Chondrocyte (in vitro differentiated cells): ENCODE measurements around the gene SPDYE18. TPM values are rescaled to one million over a fixed set of nuclear protein-coding genes. Genes with fewer than 3 reads are reported as not detected.
"Not testable (repeated sequence)": the region's sequence is repeated elsewhere in the genome, so short reads cannot be mapped to it uniquely, and the experiment has no call there.

Experiments used
- DNase-seq: peaks from one replicate; pipeline ENCODE4 v3.0.0; 2021; ENCODE audit warnings: mixed read lengths, low spot score
- H3K27ac Mint-ChIP-seq: one replicate; pipeline ENCODE4 v1.8.0; 2021; ENCODE audit warnings: mild to moderate bottlenecking, moderate library complexity, mixed read lengths; ENCODE audit not compliant: unreplicated experiment
- H3K27me3 Mint-ChIP-seq: 2 replicates; pipeline ENCODE4 v1.8.0; 2021; ENCODE audit warnings: low read depth, mixed read lengths
- H3K36me3 Mint-ChIP-seq: 2 replicates; pipeline ENCODE4 v1.8.0; 2021; ENCODE audit warnings: low read depth, mixed read lengths
- H3K4me1 Mint-ChIP-seq: 2 replicates; pipeline ENCODE4 v1.8.0; 2021; ENCODE audit warnings: low read depth, mild to moderate bottlenecking, mixed read lengths
- H3K4me3 Mint-ChIP-seq: one replicate; pipeline ENCODE4 v1.8.0; 2021; ENCODE audit warnings: mild to moderate bottlenecking, moderate library complexity, mixed read lengths; ENCODE audit not compliant: unreplicated experiment
- H3K9me3 Mint-ChIP-seq: 2 replicates; pipeline ENCODE4 v1.8.0; 2021; ENCODE audit warnings: low read depth, mixed read lengths
- total RNA-seq: library from RNA; stranded (reverse); gene quantifications from 3 replicates; pipeline ENCODE4 v1.2.1, GENCODE V29; 2021

The SPDYE18 gene
- total RNA-seq, 1 donor from 2014 or later, result 0.20 TPM

- not testable (repeated sequence) for H3K36me3 Mint-ChIP-seq, DNase-seq, H3K4me1 Mint-ChIP-seq, H3K27me3 Mint-ChIP-seq, H3K27ac Mint-ChIP-seq, H3K4me3 Mint-ChIP-seq
- peaks cover 19% of the 10 kb centered on the region for H3K9me3 Mint-ChIP-seq
Observed at GRCh38 chr7:77074786-77075396, 12.5 kb upstream of the SPDYE18 start.

DNA sequence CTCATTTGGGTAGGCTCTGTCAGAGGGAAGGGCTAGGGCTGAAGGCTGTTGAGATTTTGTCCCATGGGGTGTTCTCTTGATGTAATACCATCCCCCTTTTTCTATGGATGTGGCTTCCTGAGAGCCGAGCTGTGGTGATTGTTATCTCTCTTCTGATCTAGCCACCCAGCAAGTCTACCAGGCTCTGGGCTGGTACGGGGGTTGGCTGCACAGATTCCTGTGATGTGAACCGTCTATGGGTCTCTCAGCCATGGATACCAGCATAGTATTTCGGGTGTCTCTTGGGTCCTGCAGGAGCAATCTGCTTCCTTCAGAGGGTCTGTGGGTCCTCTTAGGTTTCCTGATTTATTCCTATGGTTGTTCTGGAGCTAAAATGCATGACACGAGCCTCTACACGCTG is 8.8 kb upstream of the SPDYE18 start:
- not testable (repeated sequence) for H3K27ac Mint-ChIP-seq, H3K4me3 Mint-ChIP-seq, H3K27me3 Mint-ChIP-seq, DNase-seq, H3K4me1 Mint-ChIP-seq
- H3K36me3 Mint-ChIP-seq, result peaks cover 14% of the 10 kb centered on the region
- peaks cover 36% of the 10 kb centered on the region for H3K9me3 Mint-ChIP-seq

GRCh38 chr7:77065869-77066268 is 3.5 kb upstream of the SPDYE18 start:
- H3K36me3 Mint-ChIP-seq, H3K4me1 Mint-ChIP-seq, H3K27ac Mint-ChIP-seq, DNase-seq, H3K27me3 Mint-ChIP-seq, H3K4me3 Mint-ChIP-seq: not testable (repeated sequence)
- H3K9me3 Mint-ChIP-seq, result peaks cover 26% of the 10 kb centered on the region

DNA sequence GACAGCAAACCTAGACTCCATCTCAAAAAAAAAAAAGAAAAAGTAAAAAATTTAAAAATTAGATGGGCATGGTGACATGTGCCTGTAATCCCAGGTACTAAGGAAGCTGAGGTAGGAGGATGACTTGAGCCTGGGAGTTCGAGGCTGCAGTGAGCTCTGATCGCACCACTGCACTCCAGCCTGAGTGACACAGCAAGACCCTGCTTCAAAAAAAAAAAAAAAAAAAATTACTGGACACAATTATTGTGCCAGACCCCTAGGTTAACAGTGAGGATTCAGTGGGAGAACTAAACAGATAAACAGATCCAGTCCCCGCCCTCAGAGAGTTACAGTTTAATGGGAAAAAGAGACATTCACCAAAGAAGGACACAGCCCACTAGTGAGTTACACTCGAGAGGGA is 1.4 kb upstream of the SPDYE18 start:
- not testable (repeated sequence) for H3K36me3 Mint-ChIP-seq, H3K27me3 Mint-ChIP-seq, H3K4me1 Mint-ChIP-seq

GRCh38 chr7:77032261-77032660 is 30.1 kb downstream of the SPDYE18 start, which contains the start of gene SPDYE17:
SPDYE17 (minus strand) TSS chr7:77032361; CDS start chr7:77030570, 1,791 bp downstream.
- H3K9me3 Mint-ChIP-seq, H3K4me1 Mint-ChIP-seq, H3K27ac Mint-ChIP-seq, H3K27me3 Mint-ChIP-seq, DNase-seq, H3K4me3 Mint-ChIP-seq, H3K36me3 Mint-ChIP-seq: not testable (repeated sequence)

More for the DNA sequence above, 1.4 kb upstream of the SPDYE18 start:
- H3K4me3 Mint-ChIP-seq, H3K27ac Mint-ChIP-seq, DNase-seq: not testable (repeated sequence)
- peaks cover 14% of the 10 kb centered on the region for H3K9me3 Mint-ChIP-seq

DNA sequence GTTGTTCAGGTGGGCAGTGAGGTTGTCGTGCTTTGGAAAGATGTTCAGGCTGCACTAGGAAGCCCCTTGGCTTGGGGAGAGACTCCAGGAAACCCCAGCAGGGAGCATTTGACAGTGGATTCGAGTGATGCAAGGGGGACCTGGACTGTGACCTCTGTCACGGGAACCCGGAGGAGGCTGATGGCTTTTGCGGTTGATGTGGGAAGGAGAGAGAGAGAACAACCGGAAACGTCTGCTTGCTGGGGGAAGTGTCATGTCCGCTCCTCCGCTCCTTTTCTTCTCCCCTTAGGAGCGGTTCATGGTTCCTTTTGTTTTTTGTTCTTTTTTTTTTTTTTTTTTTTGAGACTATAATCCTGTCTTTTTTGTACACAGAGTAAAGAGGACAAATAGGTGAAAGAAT is 36.0 kb downstream of the SPDYE18 start:
- not testable (repeated sequence) for H3K36me3 Mint-ChIP-seq, H3K4me1 Mint-ChIP-seq, H3K27me3 Mint-ChIP-seq, H3K4me3 Mint-ChIP-seq, H3K27ac Mint-ChIP-seq, H3K9me3 Mint-ChIP-seq, DNase-seq

- H3K36me3 Mint-ChIP-seq, H3K9me3 Mint-ChIP-seq, DNase-seq, H3K27me3 Mint-ChIP-seq, H3K27ac Mint-ChIP-seq, H3K4me3 Mint-ChIP-seq, H3K4me1 Mint-ChIP-seq: not testable (repeated sequence)
Observed at GRCh38 chr7:77010074-77010680, 52.2 kb downstream of the SPDYE18 start.

GRCh38 chr7:77008000-77008399 is 54.4 kb downstream of the SPDYE18 start:
- not testable (repeated sequence) for H3K27me3 Mint-ChIP-seq, H3K36me3 Mint-ChIP-seq, H3K4me3 Mint-ChIP-seq, H3K9me3 Mint-ChIP-seq, DNase-seq, H3K4me1 Mint-ChIP-seq, H3K27ac Mint-ChIP-seq

GRCh38 chr7:77006127-77007110 is 55.9 kb downstream of the SPDYE18 start:
- DNase-seq, result peak; percentile 73
- not testable (repeated sequence) for H3K27me3 Mint-ChIP-seq, H3K4me3 Mint-ChIP-seq, H3K4me1 Mint-ChIP-seq, H3K27ac Mint-ChIP-seq, H3K36me3 Mint-ChIP-seq, H3K9me3 Mint-ChIP-seq

- not testable (repeated sequence) for H3K4me1 Mint-ChIP-seq, H3K27me3 Mint-ChIP-seq, H3K27ac Mint-ChIP-seq, H3K4me3 Mint-ChIP-seq, H3K9me3 Mint-ChIP-seq, H3K36me3 Mint-ChIP-seq
- peak; percentile 79 for DNase-seq
Observed at GRCh38 chr7:77005461-77006057, 56.8 kb downstream of the SPDYE18 start.

GRCh38 chr7:77004151-77004550 is 58.2 kb downstream of the SPDYE18 start:
- not testable (repeated sequence) for H3K27ac Mint-ChIP-seq, H3K36me3 Mint-ChIP-seq, DNase-seq, H3K4me1 Mint-ChIP-seq, H3K4me3 Mint-ChIP-seq, H3K27me3 Mint-ChIP-seq, H3K9me3 Mint-ChIP-seq

DNA sequence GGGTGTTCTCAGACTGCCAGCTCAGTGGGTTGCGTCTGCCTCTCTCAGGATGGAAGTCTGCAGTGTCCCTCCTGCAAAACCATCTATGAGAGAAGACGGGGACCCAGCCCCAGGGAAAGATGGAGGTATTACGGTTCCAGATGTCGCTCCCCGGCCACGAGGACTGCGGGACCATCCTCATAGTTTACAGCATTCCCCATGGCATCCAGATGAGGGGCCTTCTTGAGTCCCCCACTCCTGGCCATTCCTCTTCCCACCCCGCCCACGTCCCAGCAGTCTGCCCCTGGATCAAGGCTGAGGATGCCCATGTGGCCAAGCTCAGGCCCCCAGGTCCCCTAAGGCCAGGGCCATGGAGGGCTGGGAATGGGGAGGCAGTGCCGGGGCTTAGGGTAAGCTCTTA is 59.1 kb downstream of the SPDYE18 start:
- H3K9me3 Mint-ChIP-seq, H3K27me3 Mint-ChIP-seq, H3K27ac Mint-ChIP-seq, H3K36me3 Mint-ChIP-seq, H3K4me3 Mint-ChIP-seq, H3K4me1 Mint-ChIP-seq, DNase-seq: not testable (repeated sequence)
